Measurements from ENCODE around the gene WIPF1. TPM values are rescaled to one million over a fixed set of nuclear protein-coding genes. Genes with fewer than 3 reads are reported as not detected.

The WIPF1 gene
- polyA plus RNA-seq, 3 donors from 2014 or later: 93.7 to 252 (median 131) TPM

DNA sequence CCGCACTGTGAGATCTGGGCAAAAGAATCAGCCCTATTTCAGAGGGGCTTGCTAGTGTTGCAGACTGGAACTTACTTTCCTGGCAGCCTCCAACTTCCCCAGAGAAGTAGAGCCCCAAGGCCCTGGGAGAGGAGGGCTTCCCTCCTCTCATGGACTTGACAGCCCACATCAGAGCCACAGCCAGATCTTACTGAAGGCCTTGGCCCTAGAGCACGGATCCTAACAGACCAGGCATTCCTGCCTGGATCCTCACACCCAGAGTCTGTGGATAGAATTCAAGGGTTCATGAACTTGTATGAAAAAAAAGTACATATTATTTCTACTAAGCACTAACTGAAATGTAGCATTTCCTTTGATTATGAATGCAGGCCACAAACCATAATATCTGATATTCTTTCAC, 8.3 kb downstream of the WIPF1 start:
- peaks cover 8 to 39% (median 15%) of the 10 kb centered on the region in 3 donors for H3K36me3 Mint-ChIP-seq
- peak overlapping the region; percentile 91 to 99 (median 98) for H3K27ac Mint-ChIP-seq
- DNase-seq: no peak
- H3K4me1 Mint-ChIP-seq: peaks cover 93 to 100% of the 10 kb centered on the region in 2 donors
- H3K9me3 Mint-ChIP-seq: no peaks in the 10 kb centered on the region
- peaks cover 4 to 23% (median 21%) of the 10 kb centered on the region in 3 donors for H3K27me3 Mint-ChIP-seq (ENCODE audit: low read depth in 3 of 3)
- H3K4me3 Mint-ChIP-seq: peak overlapping the region; percentile 75 to 87 (median 81)

DNA sequence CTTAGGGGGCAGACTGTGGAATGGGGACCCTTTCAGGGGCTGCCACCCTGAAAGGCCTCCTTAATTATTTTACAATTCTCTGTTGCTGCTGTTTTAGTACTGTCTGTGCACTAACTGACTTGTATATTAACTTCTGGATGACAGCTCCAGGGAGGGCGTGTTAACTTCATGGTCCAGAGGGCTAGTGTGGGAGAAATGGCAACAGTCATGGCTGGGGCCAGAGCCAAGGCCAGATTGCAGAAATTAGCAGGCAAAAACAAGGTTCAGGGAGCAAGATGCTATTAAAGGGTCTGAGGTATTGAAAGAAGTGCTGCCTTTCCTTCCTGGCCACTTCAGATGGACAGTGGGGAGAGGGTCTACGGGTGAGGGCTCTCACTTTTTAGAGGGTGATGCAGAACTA, 9.1 kb downstream of the WIPF1 start:
- peak overlapping the region; percentile 91 to 99 (median 98) for H3K27ac Mint-ChIP-seq
- DNase-seq: no peak
- H3K9me3 Mint-ChIP-seq: no peaks in the 10 kb centered on the region
- peak overlapping the region; percentile 75 to 87 (median 81) for H3K4me3 Mint-ChIP-seq
- H3K36me3 Mint-ChIP-seq: peaks cover 8 to 44% (median 17%) of the 10 kb centered on the region in 3 donors
- H3K27me3 Mint-ChIP-seq (ENCODE audit: low read depth in 3 of 3): peaks cover 1 to 15% (median 14%) of the 10 kb centered on the region in 3 donors
- H3K4me1 Mint-ChIP-seq: peaks cover 92 to 100% of the 10 kb centered on the region in 2 donors

DNA sequence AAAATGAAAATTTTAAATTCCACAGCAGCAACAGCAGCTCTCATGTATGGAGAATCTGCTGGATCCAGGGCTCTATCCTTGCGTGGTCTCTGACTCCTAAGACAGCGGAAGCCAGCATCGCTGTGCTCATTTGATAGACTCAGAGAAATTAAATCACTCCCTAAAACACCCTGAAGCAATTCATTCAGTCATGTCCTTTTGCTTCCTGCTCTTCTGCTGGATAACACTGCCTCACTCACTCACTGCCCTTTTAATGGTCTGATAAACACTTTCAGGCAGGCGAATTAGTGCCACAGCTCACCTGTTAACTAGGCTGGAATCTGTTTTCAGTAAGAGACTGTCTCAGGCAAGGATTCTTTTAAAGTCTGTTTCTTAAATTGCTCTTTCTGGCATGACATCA, 10.0 kb downstream of the WIPF1 start:
- Mint-ChIP-seq H3K4me1 (peaks cover 93 to 100% of the 10 kb centered on the region in 2 donors), H3K27ac (peak overlapping the region; percentile 91 to 99 (median 98)), H3K27me3 (ENCODE audit: low read depth in 3 of 3) (peaks cover 0 to 10% (median 8%) of the 10 kb centered on the region in 3 donors), H3K9me3 (no peaks in the 10 kb centered on the region), H3K4me3 (peak overlapping the region; percentile 75 to 87 (median 81)), H3K36me3 (peaks cover 8 to 53% (median 25%) of the 10 kb centered on the region in 3 donors)
- no peak for DNase-seq

DNA sequence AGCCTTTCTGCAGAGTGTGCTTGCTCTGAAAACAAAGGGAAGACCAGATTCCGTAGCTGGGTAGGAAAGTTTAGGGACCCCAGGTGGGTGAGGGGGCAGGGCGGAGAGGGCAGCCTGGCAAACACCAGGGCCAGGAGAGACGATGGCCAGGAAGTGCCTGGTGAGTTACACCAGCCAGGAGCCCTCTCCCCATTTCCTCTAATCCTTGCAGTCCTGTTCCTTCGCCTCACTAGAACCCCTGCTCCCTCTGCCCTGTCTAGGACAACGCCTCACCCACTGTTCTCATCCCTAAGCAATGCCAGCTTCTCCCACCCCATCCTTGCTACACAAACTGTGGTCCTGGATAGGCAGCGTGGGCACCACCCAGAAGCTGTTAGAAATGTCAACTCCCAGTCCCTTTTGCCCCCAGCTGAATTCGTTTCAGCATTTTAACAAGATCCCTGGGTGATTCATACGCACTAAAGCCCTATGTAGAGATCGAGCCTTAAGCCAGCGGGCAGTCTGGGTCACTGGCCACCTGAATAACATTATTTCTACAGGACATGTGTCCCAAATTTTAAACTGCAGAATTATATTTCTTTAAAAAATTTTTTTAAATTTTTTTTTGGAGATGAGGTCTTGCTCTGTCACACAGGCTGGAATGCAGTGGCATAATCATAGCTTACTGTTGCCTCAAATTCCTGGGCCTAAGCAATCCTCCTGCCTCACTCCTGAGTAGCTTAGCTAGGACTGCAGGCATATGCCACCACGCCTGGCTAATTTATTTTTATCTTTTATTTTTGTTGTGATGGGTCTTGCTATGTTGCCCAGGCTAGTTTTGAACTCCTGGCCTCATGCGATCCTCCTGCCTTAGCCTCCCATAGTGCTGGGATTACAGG, 10.9 kb downstream of the WIPF1 start:
- Mint-ChIP-seq H3K27me3 (ENCODE audit: low read depth in 3 of 3) (peaks cover 0 to 6% (median 5%) of the 10 kb centered on the region in 3 donors), H3K4me3 (peak overlapping the region; percentile 49 to 87 (median 81)), H3K9me3 (no peaks in the 10 kb centered on the region), H3K4me1 (peaks cover 95 to 100% of the 10 kb centered on the region in 2 donors), H3K27ac (peak overlapping the region; percentile 91 to 99 (median 98)), H3K36me3 (peaks cover 6 to 58% (median 22%) of the 10 kb centered on the region in 3 donors)
- no peak for DNase-seq

DNA sequence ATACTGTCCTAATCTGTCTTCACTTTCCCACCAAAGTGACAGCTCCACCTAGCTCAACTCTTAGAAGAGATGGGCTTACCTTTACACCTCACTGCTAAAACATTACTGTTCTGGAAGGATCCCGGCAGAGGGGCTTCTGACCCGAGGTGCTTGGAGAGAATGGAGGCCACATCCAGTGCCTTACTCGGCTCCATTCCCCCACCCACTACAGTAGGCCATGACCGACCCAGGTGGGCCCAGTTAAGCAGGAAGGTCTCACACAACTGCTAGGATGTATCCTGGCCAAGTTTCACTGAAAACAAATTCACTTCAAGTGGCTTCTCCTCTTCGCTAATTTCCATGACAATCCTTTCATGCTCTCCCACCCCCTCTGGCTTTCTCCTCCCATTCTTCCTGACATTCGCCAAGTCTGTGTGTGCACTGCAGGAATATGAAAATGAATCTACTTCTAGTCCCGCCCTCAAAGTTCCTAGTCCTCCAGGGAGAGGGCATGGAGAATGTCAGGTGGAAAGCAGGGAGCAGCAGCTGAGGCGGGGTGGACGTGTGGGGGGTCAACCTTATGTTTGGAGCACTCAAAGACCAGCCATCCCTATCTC, 11.8 kb downstream of the WIPF1 start:
- Mint-ChIP-seq H3K4me3 (peak overlapping the region; percentile 54 to 81 (median 61)), H3K27me3 (ENCODE audit: low read depth in 3 of 3) (peaks cover 0 to 3% (median 3%) of the 10 kb centered on the region in 3 donors), H3K36me3 (peaks cover 4 to 60% (median 28%) of the 10 kb centered on the region in 3 donors), H3K27ac (peak overlapping the region; percentile 91 to 97 (median 94)), H3K9me3 (no peaks in the 10 kb centered on the region), H3K4me1 (peaks cover 95 to 100% of the 10 kb centered on the region in 2 donors)
- DNase-seq: no peak

DNA sequence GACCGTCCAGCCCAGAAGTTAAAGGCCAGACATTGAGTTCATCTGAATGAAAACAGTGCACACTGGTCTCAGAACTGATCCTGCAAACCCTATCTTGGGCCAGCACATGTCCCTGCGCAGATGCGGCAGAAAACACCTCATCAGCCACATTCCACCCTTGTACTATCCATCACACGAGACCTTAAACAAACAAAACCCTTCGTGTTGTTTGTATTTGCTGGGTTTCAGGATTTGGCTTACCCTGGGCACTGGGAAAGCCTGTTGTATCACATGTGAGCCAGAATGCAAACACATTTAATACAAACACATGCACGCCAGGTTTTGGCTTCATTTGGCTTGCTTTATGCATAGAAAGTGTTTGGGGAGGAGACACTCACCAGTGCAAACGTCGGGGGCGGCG, 12.5 kb downstream of the WIPF1 start:
- peak overlapping the region in 3 of 5 donors; percentile 51 to 81 (median 68) for H3K4me3 Mint-ChIP-seq
- DNase-seq: no peak
- H3K9me3 Mint-ChIP-seq: no peaks in the 10 kb centered on the region
- peaks cover 7 to 66% (median 34%) of the 10 kb centered on the region in 3 donors for H3K36me3 Mint-ChIP-seq
- peaks cover 95 to 100% of the 10 kb centered on the region in 2 donors for H3K4me1 Mint-ChIP-seq
- H3K27ac Mint-ChIP-seq: peak overlapping the region; percentile 91 to 97 (median 94)
- H3K27me3 Mint-ChIP-seq (ENCODE audit: low read depth in 3 of 3): peaks cover 0 to 3% (median 3%) of the 10 kb centered on the region in 3 donors

DNA sequence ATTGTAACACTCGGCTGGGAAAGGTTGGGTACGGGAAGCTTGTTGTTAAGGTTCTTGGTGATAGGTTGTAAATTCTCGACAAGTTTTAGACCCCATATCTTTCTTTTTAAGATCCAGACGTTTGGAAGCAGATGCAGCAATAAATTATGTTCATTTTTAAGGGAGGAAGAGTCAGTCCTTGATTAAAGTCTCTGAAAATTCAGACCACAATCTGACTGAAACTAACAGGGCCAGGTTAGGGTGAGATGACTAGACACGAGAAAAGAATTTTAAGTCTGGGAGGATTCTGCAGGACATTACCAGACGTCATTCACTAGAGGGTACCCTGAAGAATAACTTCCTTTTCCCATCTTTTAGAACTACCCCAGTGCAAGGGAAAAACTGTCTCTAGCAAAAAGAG, 16.1 kb downstream of the WIPF1 start:
- peaks cover 0 to 3% (median 1%) of the 10 kb centered on the region in 3 donors for H3K27me3 Mint-ChIP-seq (ENCODE audit: low read depth in 3 of 3)
- peak overlapping the region; percentile 89 to 96 (median 94) for H3K27ac Mint-ChIP-seq
- no peaks in the 10 kb centered on the region for H3K9me3 Mint-ChIP-seq
- H3K36me3 Mint-ChIP-seq: peaks cover 8 to 63% (median 37%) of the 10 kb centered on the region in 3 donors
- H3K4me3 Mint-ChIP-seq: peak overlapping the region; percentile 5 to 72 (median 25)
- DNase-seq: no peak
- H3K4me1 Mint-ChIP-seq: peaks cover 87 to 90% of the 10 kb centered on the region in 2 donors

DNA sequence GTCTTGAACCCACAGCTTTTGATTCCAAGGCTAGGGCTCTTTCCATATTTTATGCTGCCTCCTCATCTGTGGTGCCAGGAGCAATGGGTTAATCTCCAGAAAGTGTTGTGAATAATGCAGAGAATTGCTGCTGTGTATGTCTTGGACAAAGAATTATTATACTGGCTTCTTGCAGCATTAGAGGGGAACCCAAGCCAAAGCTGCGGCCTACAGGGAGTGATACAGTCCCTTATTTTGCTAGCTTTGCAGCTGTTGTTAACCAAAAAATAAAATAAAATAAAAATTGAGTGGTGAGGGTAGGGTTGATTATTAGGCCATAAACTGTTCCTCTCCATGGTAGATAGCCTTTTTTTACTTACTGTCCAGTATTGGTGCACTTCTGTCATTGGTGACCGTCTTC, 16.7 kb downstream of the WIPF1 start:
- peaks cover 8 to 62% (median 37%) of the 10 kb centered on the region in 3 donors for H3K36me3 Mint-ChIP-seq
- no peaks in the 10 kb centered on the region for H3K9me3 Mint-ChIP-seq
- H3K27ac Mint-ChIP-seq: peak overlapping the region; percentile 89 to 96 (median 94)
- peak overlapping the region in 3 of 5 donors; percentile 5 to 72 (median 24) for H3K4me3 Mint-ChIP-seq
- peaks cover 81 to 84% of the 10 kb centered on the region in 2 donors for H3K4me1 Mint-ChIP-seq
- no peak for DNase-seq
- H3K27me3 Mint-ChIP-seq (ENCODE audit: low read depth in 3 of 3): peaks cover 0 to 3% (median 1%) of the 10 kb centered on the region in 3 donors

DNA sequence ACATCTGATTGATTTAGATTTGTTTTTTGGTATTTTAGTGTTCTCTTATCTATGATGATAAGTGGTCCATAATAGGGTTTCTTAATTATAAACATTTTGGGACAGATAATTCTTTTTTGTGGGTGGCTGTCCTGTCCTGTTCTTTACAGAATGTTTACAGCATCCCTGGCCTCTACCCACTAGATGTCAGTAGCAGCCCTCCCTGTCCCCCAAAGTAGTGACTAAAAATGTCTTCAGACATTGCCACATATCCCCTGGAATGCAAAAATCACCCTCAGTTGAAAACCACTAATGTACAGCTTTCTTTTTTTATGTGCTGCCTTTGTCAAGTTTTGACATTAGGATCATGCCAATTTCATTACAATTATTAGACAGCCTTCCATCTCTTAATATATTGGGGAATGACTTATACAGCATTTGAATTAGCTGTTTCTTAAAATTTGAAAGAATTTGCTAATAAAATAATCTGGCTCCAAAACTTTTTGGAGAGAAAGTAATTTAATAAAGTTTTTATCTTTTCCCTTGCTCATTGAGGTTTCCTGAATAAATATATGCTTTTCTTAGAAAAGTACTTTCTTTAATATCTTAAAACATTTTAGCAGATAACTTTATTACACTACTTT, 19.5 kb downstream of the WIPF1 start:
- Mint-ChIP-seq H3K27me3 (ENCODE audit: low read depth in 3 of 3) (peaks cover 2 to 3% (median 3%) of the 10 kb centered on the region in 3 donors), H3K36me3 (peaks cover 21 to 64% (median 43%) of the 10 kb centered on the region in 3 donors), H3K4me3 (no peak overlapping the region), H3K9me3 (no peaks in the 10 kb centered on the region), H3K27ac (peak overlapping the region; percentile 65 to 94 (median 90)), H3K4me1 (peaks cover 80 to 84% of the 10 kb centered on the region in 2 donors)
- peak; percentile 71 to 76 (median 74) for DNase-seq

DNA sequence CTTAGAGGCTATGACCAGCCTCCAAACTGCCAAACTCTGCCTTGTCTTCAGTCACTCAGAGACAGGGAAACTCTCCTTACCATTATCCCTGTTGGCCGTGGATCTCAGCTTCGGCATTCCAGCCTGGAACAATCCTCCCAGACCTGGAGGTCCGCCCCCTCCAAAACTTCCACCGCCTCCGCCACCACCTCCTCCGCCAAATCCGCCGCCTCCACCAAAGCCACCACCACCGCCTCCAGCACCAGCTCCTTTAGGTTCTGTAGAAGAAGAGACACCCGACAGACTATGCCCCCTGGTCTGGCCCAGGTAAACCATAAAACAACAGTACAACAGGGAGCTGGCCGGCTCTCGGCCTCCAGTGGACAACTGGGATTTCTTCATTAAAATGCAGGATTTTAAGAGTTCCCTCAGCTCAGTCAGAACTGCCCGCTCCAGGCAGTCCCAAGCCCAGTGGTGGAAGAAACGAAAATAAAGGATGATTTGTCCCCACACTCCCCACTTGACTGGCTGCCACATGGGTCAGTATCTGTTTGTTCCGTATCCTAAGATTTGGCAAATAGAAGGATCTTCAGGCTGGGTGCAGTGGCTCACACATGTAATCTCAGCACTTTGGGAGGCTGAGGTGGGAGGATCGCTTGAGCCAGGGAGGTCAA, 22.4 kb downstream of the WIPF1 start:
- peaks cover 0 to 3% (median 2%) of the 10 kb centered on the region in 3 donors for H3K27me3 Mint-ChIP-seq (ENCODE audit: low read depth in 3 of 3)
- H3K4me1 Mint-ChIP-seq: peaks cover 67 to 77% of the 10 kb centered on the region in 2 donors
- no peak for DNase-seq
- H3K4me3 Mint-ChIP-seq: peak overlapping the region in 1 of 5 donors; percentile 24
- H3K36me3 Mint-ChIP-seq: peaks cover 36 to 56% (median 41%) of the 10 kb centered on the region in 3 donors
- H3K9me3 Mint-ChIP-seq: no peaks in the 10 kb centered on the region
- peak overlapping the region; percentile 72 to 90 (median 85) for H3K27ac Mint-ChIP-seq

DNA sequence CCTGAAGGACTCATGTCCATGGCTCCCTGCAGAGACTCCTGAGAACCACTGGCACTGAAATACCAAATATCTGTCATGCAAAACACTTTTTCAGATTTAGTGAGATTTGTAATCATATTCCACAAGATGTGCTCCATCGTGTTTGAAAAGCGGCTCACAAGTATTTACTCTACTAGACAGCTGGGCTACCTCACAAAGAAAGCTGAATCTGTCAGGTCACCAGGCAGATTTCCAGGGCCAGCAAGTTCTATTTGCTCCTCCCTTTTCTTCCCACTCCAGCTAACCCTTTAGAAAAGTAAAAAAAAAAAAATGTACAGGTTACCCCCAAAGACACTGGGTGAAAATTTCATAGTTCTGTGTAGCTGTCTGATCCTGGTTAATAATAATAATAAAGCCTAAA, 22.9 kb downstream of the WIPF1 start:
- Mint-ChIP-seq H3K36me3 (peaks cover 38 to 58% (median 44%) of the 10 kb centered on the region in 3 donors), H3K27ac (peak overlapping the region; percentile 40 to 88 (median 78)), H3K4me3 (no peak overlapping the region), H3K4me1 (peaks cover 68 to 79% of the 10 kb centered on the region in 2 donors), H3K9me3 (no peaks in the 10 kb centered on the region), H3K27me3 (ENCODE audit: low read depth in 3 of 3) (peaks cover 0 to 3% (median 2%) of the 10 kb centered on the region in 3 donors)
- DNase-seq: no peak

DNA sequence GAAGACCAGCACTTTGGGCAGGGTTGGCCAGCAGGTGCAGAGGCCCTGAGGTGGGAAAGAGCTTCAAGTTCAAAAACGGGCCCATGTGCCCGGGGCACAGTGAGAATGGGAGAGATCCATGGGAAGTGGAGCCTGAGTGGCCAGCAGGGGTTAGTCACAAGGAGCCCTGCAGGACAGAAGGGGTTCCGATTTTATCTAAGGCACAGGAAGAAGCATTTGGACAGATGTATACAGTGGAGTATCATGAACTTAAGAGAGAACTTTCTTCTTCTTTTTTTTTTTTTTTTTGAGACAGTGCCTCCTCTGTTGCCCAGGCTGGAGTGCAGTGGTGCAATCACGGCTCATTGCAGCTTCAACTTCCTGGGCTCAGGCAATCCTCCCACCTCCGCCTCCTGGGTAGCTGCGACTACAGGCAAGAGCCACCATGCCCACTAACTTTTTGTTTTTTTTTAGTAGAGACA, 24.0 kb downstream of the WIPF1 start:
- Mint-ChIP-seq H3K27me3 (ENCODE audit: low read depth in 3 of 3) (peaks cover 0 to 3% (median 2%) of the 10 kb centered on the region in 3 donors), H3K27ac (peak overlapping the region; percentile 72 to 90 (median 86)), H3K4me3 (peak overlapping the region; percentile 34 to 64 (median 46)), H3K9me3 (no peaks in the 10 kb centered on the region), H3K4me1 (peaks cover 67 to 79% of the 10 kb centered on the region in 2 donors), H3K36me3 (peaks cover 38 to 59% (median 41%) of the 10 kb centered on the region in 3 donors)
- peak in 1 of 3 donors; percentile 53 for DNase-seq
